Measurements from ENCODE around the gene SUMF1. TPM values are rescaled to one million over a fixed set of nuclear protein-coding genes. Genes with fewer than 3 reads are reported as not detected.

SUMF1 gene
- total and polyA plus RNA-seq, 12 donors: 8.0 to 109 (median 39.0) TPM

GRCh38 chr3:4360817-4361216, 106.3 kb downstream of the SUMF1 start:
- no peak for DNase-seq
- Histone ChIP-seq H3K27ac (no peak overlapping the region), H3K4me3 (no peak overlapping the region), H3K36me3 (replicated peaks in 1 of 2) (no peaks in the 10 kb centered on the region), H3K27me3 (no peaks in the 10 kb centered on the region), H3K4me1 (replicated peaks in 1 of 2) (peaks cover 2 to 5% of the 10 kb centered on the region in 2 donors), H3K9me3 (replicated peaks in 1 of 3) (no peaks in the 10 kb centered on the region)
- no peak for TF ChIP-seq POLR2A (IDR thresholded peaks at IDR 0.05)
- TF ChIP-seq CTCF (IDR thresholded peaks at IDR 0.05): no peak
- intact Hi-C loops (cut with DNase I): no loop called here
- 71 to 81% (median 79%) methylated on average over 6 of the region's 6 CpGs for WGBS, 4 donors

GRCh38 chr3:4359805-4360502, 107.1 kb downstream of the SUMF1 start:
- no peak for DNase-seq
- Histone ChIP-seq H3K4me3 (no peak overlapping the region), H3K9me3 (replicated peaks in 1 of 3) (no peaks in the 10 kb centered on the region), H3K4me1 (replicated peaks in 1 of 2) (peaks cover 9 to 13% of the 10 kb centered on the region in 2 donors), H3K27ac (no peak overlapping the region), H3K27me3 (no peaks in the 10 kb centered on the region), H3K36me3 (replicated peaks in 1 of 2) (no peaks in the 10 kb centered on the region)
- 83 to 95% (median 89%) methylated on average over 12 of the region's 12 CpGs for WGBS, 4 donors
- intact Hi-C loops (cut with DNase I): loop anchor here in 1 of 2 donors (10.0 kb wide), 1 partner anchor 105 kb away; the partner anchor contains the start of gene SUMF1
- TF ChIP-seq CTCF (IDR thresholded peaks at IDR 0.05): no peak
- no peak for TF ChIP-seq POLR2A (IDR thresholded peaks at IDR 0.05)

- Histone ChIP-seq H3K4me3 (no peak overlapping the region), H3K27ac (no peak overlapping the region), H3K9me3 (replicated peaks in 1 of 3) (no peaks in the 10 kb centered on the region), H3K36me3 (replicated peaks in 1 of 2) (no peaks in the 10 kb centered on the region), H3K27me3 (no peaks in the 10 kb centered on the region), H3K4me1 (replicated peaks in 1 of 2) (peaks cover 14 to 22% of the 10 kb centered on the region in 2 donors)
- TF ChIP-seq CTCF (IDR thresholded peaks at IDR 0.05): no peak
- TF ChIP-seq POLR2A (IDR thresholded peaks at IDR 0.05): no peak
- intact Hi-C loops (cut with DNase I): loop anchor here in 1 of 2 donors (10.0 kb wide), 1 partner anchor 107 kb away; the partner anchor contains the start of gene SUMF1
- 77 to 93% (median 86%) methylated on average over 4 of the region's 4 CpGs for WGBS, 4 donors
- DNase-seq: no peak
These were observed 108.8 kb downstream of the SUMF1 start for GRCh38 chr3:4358273-4358672.

- no peak for DNase-seq
- WGBS, 4 donors: 80 to 90% (median 86%) methylated on average over 10 of the region's 10 CpGs
- H3K4me1 ChIP-seq (replicated peaks in 1 of 2): peaks cover 14 to 22% of the 10 kb centered on the region in 2 donors
These were observed 110.3 kb downstream of the SUMF1 start for GRCh38 chr3:4356546-4357410.

More at GRCh38 chr3:4356546-4357410, 110.3 kb downstream of the SUMF1 start:
- no peaks in the 10 kb centered on the region for H3K9me3 ChIP-seq (replicated peaks in 1 of 3)
- intact Hi-C loops (cut with DNase I): loop anchor here in 1 of 2 donors (10.0 kb wide), 1 partner anchor 108 kb away; the partner anchor contains the start of gene SUMF1
- H3K27ac ChIP-seq: peak overlapping the region in 1 of 5 donors; percentile 69
- H3K36me3 ChIP-seq (replicated peaks in 1 of 2): no peaks in the 10 kb centered on the region
- H3K4me3 ChIP-seq: no peak overlapping the region
- no peaks in the 10 kb centered on the region for H3K27me3 ChIP-seq
- TF ChIP-seq CTCF (IDR thresholded peaks at IDR 0.05) (no peak), POLR2A (IDR thresholded peaks at IDR 0.05) (no peak)

Measured in adrenal gland (tissue), 12 donors.